Osteoblast (primary cell): ENCODE data around the gene MBD6. TPM values are rescaled to one million over a fixed set of nuclear protein-coding genes. Genes with fewer than 3 reads are reported as not detected.
"Not testable (repeated sequence)": the region's sequence is repeated elsewhere in the genome, so short reads cannot be mapped to it uniquely, and the experiment has no call there.

ENCODE experiments used
- DNase-seq: peaks from one replicate; pipeline ENCODE4 v3.0.0; 2011; ENCODE audit warnings: low spot score, mixed read lengths; ENCODE audit not compliant: insufficient read length; ENCODE audit errors: missing footprints
- H2AFZ ChIP-seq: 2 replicates; pipeline ENCODE4 v1.6.0; 2011; ENCODE audit warnings: mild to moderate bottlenecking, low read length
- H3K27ac ChIP-seq: 2 replicates; pipeline ENCODE4 v1.5.1; 2011; ENCODE audit warnings: mild to moderate bottlenecking, low read depth, low read length, moderate library complexity
- H3K27me3 ChIP-seq: 2 replicates; pipeline ENCODE4 v1.6.0; 2012; ENCODE audit warnings: mild to moderate bottlenecking, control low read depth, inconsistent platforms, low read length, moderate library complexity; ENCODE audit not compliant: insufficient read depth
- H3K36me3 ChIP-seq: 2 replicates; pipeline ENCODE4 v1.5.1; 2011; ENCODE audit warnings: mild to moderate bottlenecking, low read length, control low read depth, moderate library complexity; ENCODE audit not compliant: insufficient read depth
- H3K4me1 ChIP-seq: 2 replicates; pipeline ENCODE4 v1.5.1; 2011; ENCODE audit warnings: mild to moderate bottlenecking, low read length, control low read depth, moderate library complexity; ENCODE audit not compliant: insufficient read depth
- H3K4me2 ChIP-seq: 2 replicates; pipeline ENCODE4 v1.6.0; 2011; ENCODE audit warnings: mild to moderate bottlenecking, low read length; ENCODE audit not compliant: insufficient read depth
- H3K4me3 ChIP-seq: fragments of 200-600 bp; sonication (generic); 3 replicates; pipeline ENCODE4 v1.5.1; 2012; ENCODE audit warnings: mild to moderate bottlenecking, low read length, inconsistent platforms; ENCODE audit not compliant: insufficient read depth
- H3K79me2 ChIP-seq: 2 replicates; pipeline ENCODE4 v1.6.0; 2012; ENCODE audit warnings: mild to moderate bottlenecking, low read length, control low read depth, inconsistent platforms; ENCODE audit not compliant: insufficient read depth
- H3K9me3 ChIP-seq: 2 replicates; pipeline ENCODE4 v1.5.1; 2011; ENCODE audit warnings: low read depth, low read length, control low read depth
- H4K20me1 ChIP-seq: 2 replicates; pipeline ENCODE4 v1.6.0; 2012; ENCODE audit warnings: mild to moderate bottlenecking, low read length, control low read depth; ENCODE audit not compliant: insufficient read depth
- total RNA-seq: library from RNA; depleted of rRNA; stranded (reverse); fragments of >200 nt; gene quantifications from 2 replicates; pipeline ENCODE4 v1.2.3, GENCODE V29; 2012
- TF ChIP-seq, protein P1 (sequence below): IDR thresholded peaks from 2 replicates; pipeline ENCODE4 v1.5.1; 2011; ENCODE audit warnings: mild to moderate bottlenecking, low read depth, low read length, moderate library complexity; ENCODE audit errors: extremely low read depth

Gene MBD6
- total RNA-seq, 1 donor: 5.8 TPM

DNA sequence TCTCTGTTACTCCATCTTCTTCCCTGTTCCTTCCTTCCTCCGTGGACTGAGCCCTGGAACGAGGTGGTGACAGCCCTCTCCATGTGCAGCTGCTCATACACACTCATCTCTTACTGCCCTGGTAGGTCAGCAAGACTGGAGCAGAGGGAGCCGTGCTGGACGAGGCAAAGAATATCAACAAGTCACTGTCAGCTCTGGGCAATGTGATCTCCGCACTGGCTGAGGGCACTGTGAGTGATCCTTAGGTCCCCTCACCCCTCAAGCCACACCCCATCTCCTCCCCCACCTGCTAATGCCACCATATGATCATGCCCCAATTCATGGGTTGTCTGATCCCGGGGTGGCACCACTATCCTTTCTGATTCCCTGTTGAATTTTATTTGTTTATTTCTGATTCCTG lies 46.2 kb downstream of the MBD6 start:
- Histone ChIP-seq H3K27ac (no peak overlapping the region), H3K4me3 (no peak overlapping the region), H4K20me1 (no peaks in the 10 kb centered on the region), H3K36me3 (no peaks in the 10 kb centered on the region), H3K4me2 (no peak overlapping the region), H3K9me3 (no peaks in the 10 kb centered on the region), H2AFZ (no peak overlapping the region), H3K79me2 (no peaks in the 10 kb centered on the region), H3K27me3 (peaks cover 4% of the 10 kb centered on the region), H3K4me1 (no peaks in the 10 kb centered on the region)
- no peak for DNase-seq
- TF ChIP-seq, protein P1, sequence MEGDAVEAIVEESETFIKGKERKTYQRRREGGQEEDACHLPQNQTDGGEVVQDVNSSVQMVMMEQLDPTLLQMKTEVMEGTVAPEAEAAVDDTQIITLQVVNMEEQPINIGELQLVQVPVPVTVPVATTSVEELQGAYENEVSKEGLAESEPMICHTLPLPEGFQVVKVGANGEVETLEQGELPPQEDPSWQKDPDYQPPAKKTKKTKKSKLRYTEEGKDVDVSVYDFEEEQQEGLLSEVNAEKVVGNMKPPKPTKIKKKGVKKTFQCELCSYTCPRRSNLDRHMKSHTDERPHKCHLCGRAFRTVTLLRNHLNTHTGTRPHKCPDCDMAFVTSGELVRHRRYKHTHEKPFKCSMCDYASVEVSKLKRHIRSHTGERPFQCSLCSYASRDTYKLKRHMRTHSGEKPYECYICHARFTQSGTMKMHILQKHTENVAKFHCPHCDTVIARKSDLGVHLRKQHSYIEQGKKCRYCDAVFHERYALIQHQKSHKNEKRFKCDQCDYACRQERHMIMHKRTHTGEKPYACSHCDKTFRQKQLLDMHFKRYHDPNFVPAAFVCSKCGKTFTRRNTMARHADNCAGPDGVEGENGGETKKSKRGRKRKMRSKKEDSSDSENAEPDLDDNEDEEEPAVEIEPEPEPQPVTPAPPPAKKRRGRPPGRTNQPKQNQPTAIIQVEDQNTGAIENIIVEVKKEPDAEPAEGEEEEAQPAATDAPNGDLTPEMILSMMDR: no peak

DNA sequence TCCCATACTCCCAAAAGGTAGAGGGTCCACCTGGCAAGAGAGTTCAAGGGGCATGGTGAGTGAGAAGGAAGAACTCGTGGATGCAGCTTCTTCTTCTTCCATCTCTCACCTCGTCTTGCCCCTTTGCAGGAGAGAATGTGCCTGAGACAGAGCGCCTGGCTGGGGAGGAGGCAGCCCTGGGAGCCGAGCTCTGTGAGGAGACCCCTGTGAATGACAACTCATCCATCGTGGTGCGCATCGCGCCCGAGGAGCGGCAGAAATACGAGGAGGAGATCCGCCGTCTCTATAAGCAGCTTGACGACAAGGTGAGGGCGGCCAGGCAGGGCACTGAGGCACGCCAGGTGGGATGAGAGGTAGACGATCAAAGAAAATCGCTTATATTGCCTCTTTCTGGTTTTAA lies 47.2 kb downstream of the MBD6 start:
- Histone ChIP-seq H3K4me3 (no peak overlapping the region), H3K27ac (no peak overlapping the region), H3K4me2 (no peak overlapping the region), H4K20me1 (no peaks in the 10 kb centered on the region), H3K79me2 (no peaks in the 10 kb centered on the region), H2AFZ (no peak overlapping the region), H3K36me3 (no peaks in the 10 kb centered on the region), H3K27me3 (peaks cover 4% of the 10 kb centered on the region), H3K9me3 (no peaks in the 10 kb centered on the region), H3K4me1 (no peaks in the 10 kb centered on the region)
- DNase-seq: no peak
- TF ChIP-seq, protein P1: no peak

DNA sequence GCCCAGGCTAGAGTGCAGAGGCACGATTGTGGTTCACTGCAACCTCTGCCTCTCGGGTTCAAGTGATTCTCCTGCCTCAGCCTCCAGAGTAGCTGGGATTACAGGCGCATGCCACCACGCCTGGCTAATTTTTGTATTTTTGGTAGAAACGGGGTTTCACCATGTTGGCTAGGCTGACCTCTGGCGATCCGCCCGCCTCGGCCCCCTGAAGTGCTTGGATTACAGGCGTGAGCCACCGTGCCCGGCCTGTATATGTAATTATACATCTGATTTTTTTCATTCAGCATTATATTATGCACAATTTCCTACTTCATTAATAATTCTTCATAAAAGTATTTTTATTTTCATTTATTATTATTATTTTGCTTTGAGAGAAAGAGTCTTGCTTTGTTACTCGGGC lies 47.8 kb downstream of the MBD6 start:
- H3K4me3 ChIP-seq, H4K20me1 ChIP-seq, H3K36me3 ChIP-seq, H3K4me1 ChIP-seq, H3K9me3 ChIP-seq, H3K27ac ChIP-seq, DNase-seq, H3K79me2 ChIP-seq, H3K27me3 ChIP-seq, H2AFZ ChIP-seq, H3K4me2 ChIP-seq: not testable (repeated sequence)

DNA sequence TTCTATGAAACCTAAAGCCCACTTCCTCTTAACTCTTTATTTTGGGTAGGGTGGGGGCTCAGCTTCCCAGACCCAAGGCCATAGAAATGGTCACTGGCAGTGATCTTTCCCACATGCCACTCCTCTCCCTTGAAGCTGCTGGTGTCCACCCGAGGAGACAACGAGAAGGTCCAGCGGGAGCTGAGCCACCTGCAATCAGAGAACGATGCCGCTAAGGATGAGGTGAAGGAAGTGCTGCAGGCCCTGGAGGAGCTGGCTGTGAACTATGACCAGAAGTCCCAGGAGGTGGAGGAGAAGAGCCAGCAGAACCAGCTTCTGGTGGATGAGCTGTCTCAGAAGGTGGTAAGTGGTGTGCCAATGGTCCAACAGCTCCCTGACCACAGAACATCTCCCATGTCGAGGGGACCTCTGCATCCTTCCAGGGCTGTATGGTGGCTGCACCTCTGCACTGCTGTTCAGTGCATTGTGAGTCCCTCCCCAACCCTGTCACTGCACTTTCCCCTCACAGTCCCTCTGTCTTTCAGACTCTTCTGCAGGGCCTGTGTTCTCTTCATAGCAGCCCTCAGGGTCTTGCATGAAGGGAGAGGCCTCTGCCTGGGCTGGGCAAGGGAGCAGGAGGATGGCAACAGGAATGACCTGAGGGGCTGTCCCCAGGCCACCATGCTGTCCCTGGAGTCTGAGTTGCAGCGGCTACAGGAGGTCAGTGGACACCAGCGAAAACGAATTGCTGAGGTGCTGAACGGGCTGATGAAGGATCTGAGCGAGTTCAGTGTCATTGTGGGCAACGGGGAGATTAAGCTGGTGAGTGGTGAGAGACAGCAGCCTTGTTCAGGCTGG lies 49.5 kb downstream of the MBD6 start:
- H3K4me1 ChIP-seq: no peaks in the 10 kb centered on the region
- DNase-seq: no peak
- no peak overlapping the region for H3K4me2 ChIP-seq
- H3K4me3 ChIP-seq: no peak overlapping the region
- H3K27me3 ChIP-seq: peaks cover 4% of the 10 kb centered on the region
- no peaks in the 10 kb centered on the region for H4K20me1 ChIP-seq
- H3K9me3 ChIP-seq: no peaks in the 10 kb centered on the region
- H3K36me3 ChIP-seq: no peaks in the 10 kb centered on the region
- no peak overlapping the region for H2AFZ ChIP-seq
- H3K79me2 ChIP-seq: no peaks in the 10 kb centered on the region
- H3K27ac ChIP-seq: no peak overlapping the region
- TF ChIP-seq, protein P1: no peak
